NCI-H345 treated with DMSO at 0.1 percent for 48 hours (cell line): Measurements from ENCODE around the gene KLRB1.
"Not testable (repeated sequence)": the region's sequence is repeated elsewhere in the genome, so short reads cannot be mapped to it uniquely, and the experiment has no call there.

Experiments
- DNase-seq: peaks from one replicate; lab custom pipeline; 2025; ENCODE audit not compliant: unreplicated experiment; lab: John Stamatoyannopoulos, UW

KLRB1 gene

DNA sequence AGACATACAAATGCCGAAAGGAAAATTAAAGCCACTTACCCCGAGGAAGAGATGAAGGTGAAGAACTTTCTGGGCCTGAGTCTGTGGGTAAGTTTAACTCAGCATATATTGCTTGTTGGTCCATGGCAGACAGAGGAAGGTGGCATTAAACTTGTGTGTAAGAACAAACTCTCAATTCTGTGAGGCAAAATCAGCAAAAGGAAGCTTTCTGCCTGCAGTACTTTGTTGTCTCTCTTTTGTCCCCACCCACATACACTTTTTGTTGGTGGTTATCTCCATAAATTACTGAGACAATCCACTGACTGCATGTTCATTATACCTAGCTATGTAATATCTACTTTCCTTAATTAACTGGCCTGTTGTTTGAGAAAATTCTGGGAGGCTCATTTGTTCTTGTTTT is at the start of gene KLRB1:
Gene KLRB1 (minus strand): TSS at position 201 of the 400 bp plus-strand sequence. CDS start 77 bp downstream, at position 124.
- DNase-seq, result no peak

DNA sequence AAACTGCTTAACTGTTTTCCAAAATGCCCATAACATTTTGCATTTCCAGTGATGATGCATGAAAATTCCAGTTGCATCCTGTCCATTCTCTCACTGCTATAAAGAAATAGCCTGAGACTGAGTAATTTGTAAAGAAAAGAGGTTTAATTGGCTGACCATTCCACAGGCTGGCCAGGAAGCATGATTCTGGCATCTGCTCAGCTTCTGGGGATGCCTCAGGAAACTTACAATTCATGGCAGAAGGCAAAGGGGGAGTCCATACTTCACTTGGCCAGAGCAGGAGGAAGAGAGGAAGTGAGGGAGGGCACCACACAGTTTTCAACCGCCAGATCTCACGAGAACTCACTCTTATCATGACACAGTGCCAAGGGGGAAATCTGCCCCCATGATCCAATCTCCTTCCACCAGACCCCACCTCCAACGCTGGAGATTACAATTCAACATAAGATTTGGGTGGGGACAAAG is 43.6 kb upstream of the KLRB1 start:
- no peak for DNase-seq

DNA sequence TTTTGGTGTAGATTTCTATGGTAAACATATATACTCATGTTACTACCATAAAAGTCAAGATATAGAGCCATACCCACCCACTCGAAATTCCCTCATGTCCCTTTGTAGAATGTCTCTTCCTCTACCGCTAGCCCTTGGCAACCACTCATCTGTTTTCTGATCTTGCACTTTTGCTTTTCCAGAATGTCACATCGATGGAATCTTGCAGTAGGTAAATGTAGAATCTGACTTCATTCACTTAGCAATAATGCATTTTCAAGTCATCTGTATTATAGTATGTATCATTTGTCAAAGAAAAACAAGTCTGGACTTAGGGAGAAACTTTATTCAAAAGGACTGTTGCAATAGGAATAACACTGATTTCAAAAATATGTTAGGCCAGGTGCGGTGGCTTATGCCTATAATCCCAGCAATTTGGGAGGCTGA is 42.4 kb upstream of the KLRB1 start:
- DNase-seq, result no peak

GRCh38 chr12:9649532-9649940 is 41.8 kb upstream of the KLRB1 start:
- DNase-seq, result no peak

DNA sequence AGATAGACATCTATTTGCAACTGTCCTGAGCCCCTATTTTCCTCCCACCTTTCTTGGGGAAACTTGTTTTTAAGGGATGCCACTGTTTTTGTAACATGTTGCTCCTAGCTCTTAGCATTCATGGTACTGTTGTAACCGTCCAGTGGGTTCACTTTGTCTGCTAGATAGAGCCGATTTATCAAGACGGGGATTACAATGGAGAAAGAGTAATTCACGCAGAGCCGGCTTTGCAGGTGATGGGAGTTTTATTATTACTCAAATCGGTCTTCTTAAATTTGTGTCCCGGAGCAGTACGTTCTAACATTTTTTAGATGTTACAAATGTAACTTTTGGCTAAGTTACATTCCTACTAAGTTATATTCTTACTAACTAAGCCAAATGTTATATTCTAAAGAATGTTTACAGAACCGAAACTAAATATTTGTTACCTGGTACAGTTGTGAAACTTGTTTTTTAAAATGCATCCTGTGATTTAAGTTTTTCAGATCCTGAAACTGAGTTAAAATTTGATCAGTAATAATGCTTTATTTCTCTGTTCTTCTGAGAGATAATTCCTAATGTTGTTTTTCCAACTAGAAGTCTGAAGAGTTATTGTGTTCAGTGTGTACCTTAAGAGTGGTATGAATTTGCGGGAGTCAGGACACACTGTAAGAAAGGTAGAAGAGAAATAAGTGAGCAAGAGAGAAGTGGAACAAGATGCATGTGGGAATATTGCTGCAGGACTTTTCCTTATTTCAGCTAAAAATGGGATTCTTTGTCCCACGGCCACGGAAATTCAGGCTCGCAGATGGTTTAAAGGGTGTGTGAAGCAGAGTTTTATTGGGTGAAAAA is 41.2 kb upstream of the KLRB1 start:
- no peak for DNase-seq

DNA sequence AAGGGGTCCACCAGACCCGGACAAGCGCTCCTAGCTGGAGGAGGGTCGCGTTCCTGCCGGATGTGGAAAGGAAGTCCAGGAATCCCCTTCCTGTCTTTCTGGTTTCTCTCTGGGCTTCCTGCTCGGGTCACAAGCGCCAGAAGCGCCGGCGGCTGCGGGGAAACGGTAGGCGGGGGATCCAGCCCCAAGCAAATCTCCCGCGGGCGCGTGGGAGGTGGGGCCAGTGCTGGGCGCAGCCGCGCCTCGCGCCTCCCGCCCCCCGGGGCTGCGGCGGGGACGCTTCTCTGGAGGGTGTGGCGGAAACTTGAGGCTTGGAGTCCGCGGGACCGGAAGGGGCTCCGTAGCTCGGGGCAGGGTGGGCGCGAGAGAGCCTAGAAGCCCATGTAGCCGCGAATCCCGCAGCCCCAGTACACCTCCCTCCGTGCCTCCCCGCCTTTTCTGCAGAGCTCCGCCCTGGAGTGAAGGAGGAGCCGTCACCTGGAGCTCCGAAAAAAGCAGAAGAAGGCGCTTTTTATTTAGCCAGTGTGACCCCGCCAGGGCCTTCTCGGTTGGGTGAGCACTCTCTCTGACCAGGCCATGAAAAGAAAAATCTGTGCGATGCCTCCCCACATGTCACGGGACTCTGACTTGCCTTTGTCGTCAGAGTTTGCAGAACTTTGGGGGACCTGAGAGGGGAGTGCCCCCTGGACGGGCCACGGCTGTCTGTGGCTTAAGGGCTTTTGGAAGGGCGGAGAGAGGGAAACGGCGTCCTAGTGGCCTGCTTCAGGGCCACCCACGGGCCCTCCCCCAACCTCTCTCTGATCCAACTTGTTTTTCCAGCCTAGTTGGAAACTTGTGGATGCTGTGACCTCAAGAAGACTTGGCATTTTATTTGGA is 40.3 kb upstream of the KLRB1 start:
- peak; percentile 78 for DNase-seq

- DNase-seq, result no peak
Observed at GRCh38 chr12:9646794-9647781, 39.4 kb upstream of the KLRB1 start.

DNA sequence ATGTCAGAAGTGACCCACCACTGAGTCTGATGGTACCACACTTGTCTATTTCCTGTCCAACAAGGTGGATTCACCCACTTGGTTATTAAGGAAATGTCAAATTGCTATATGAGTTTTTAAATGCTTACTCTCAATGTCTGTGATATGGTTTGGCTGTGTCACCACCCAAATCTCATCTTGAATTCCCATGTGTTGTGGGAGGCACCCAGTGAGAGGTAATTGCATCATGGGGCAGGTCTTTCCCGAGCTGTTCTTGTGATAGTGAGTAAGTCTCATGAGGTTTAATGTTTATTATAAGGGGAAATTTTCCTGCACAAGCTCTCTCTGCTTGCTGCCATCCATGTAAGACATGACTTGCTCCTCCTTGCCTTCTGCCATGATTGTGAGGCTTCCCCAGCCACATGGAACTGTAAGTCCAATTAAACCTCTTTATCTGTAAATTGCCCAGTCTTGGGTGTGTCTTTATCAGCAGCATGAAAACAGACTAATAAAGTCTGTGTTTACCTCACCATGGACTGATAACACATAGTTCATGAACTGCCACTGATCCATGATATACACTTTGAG is 37.4 kb upstream of the KLRB1 start:
- not testable (repeated sequence) for DNase-seq

GRCh38 chr12:9643266-9643660 is 35.5 kb upstream of the KLRB1 start:
- DNase-seq, result no peak

DNA sequence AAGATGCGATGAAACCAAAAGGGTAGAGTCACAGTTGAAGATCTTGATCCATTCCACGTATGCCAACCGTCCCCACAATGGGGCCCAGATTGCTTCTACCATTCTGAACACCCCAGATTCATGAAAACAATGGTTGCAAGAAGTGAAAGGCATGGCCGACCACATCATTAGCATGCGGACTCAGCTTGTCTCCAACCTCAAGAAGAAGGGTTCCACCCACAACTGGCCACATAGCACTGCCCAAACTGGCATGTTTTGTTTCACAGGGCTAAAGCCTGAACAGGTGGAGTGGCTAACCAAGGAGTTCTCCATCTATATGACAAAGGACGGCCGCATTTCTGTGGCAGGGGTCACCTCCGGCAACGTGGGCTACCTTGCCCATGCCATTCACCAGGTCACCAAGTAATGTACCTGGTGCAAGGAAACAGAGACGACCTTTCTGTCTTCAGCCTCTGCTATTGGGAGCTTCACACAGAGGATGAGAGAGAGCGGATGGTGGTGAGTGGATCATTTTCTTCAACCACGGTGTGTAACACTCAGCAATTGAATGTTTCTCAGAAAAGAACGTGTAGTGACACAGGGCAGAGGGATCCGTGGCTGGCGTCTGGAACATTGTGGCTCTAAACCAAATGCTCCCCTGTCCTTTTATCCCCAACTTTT is 35.0 kb upstream of the KLRB1 start:
- no peak for DNase-seq

GRCh38 chr12:9640024-9640423 is 32.3 kb upstream of the KLRB1 start:
- DNase-seq, result no peak

DNA sequence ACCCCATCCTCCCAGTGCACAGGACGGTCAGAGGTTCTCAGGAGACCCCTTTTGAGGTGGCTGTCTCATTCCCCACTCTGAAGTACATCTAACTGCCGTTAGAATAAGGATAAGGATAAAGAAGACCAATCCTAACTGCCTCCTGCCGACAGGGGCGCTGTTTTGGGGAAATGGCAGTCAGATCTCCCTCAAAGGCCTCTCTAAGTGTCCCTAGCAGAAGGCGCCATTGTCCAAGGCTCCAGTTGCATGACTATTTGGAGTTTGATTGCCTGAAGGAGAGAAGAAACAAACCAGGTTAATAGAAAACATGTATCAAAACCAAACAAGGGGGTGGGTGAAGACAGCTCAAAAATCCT is 29.1 kb upstream of the KLRB1 start:
- no peak for DNase-seq

DNA sequence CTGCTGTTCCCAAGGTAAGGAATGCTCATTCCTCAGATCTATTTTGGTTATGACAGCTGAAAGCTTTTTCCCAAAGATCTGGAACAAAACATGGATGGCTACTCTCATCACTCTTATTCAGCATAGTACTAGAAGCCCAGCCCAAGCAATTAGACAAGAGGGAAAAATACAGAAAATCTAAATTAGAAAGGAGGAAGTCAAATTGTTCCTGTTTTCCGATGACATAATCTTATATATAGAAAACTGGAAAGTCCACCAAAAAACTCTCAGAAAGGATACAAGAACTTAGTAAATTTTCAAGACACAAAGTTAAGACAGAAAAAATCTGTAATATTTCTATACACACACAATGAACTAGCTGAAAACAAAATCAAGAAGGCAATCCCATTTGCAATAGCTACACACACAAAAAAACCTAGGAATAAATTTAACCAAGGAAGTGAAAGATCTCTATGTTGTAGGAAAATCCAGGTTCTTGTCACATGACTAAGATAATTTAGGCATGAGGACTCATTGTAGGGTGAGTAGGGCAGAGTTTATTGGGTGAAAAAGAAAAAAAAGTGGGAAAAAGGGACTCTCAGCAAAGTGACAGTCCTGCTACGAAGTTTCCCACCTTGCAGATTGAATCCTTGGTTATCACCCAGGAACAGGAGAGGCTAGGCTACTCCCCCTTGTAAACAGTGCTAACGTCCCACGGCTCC is 28.6 kb upstream of the KLRB1 start:
- no peak for DNase-seq

- no peak for DNase-seq
Observed at GRCh38 chr12:9634969-9635754, 27.4 kb upstream of the KLRB1 start.

- peak; percentile 23 for DNase-seq
Observed at GRCh38 chr12:9634177-9634803, 26.6 kb upstream of the KLRB1 start.

GRCh38 chr12:9632766-9633165 is 25.1 kb upstream of the KLRB1 start:
- no peak for DNase-seq

DNA sequence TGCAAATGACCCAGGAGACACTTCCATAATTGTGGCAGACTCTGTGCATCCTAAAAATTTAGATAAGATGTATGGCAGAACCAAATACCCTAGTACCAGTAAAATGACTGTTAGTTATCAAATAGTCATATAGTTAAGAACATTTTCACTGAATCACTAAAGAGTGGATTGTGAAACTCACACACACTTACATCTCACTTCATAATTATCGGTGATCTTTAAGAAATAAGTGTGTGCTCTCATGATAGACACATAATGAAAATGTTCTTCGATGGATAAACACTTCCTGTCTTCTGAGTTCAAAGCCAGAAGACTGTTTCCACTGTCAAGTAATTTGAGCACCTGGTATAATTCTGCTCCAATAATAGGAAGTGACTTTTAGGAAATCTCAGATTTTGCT is 19.1 kb upstream of the KLRB1 start:
- no peak for DNase-seq

DNA sequence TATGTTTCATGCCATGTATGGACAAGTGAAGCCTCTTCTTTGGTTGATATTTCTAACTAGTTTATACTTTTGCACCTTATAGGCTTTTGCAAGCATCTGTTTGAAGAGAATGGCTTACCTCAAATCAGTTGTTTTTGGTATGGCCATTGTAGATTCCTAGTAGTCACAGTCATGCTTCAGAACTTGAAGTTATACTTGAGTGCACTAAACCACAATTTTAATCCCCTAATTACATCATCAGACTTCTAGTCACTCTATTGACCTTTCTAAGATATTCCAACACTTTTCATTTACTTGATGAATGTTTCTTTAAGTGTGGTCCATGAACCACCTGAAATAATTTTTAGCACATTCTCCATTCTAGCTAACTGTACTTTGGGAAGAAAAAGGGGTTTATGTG is 18.6 kb upstream of the KLRB1 start:
- DNase-seq, result no peak
